Breast epithelium (tissue), 4 donors: ENCODE results near the gene SIX5. TPM values are rescaled to one million over a fixed set of nuclear protein-coding genes. Genes with fewer than 3 reads are reported as not detected.
A peak's percentile ranks its signal among the peaks of the same experiment; 100 is the strongest.

ENCODE experiments used
- DNase-seq, 2 donors: peaks; one replicate each; pipeline ENCODE4 v3.0.0-alpha.2; 2019; ENCODE audit warnings: low spot score in 2 of 2
- H3K27ac ChIP-seq, 2 donors: fragments of 200-600 bp; sonication (generic) in 1 of 2; one replicate each; pipeline ENCODE4 v1.5.1; 2016 to 2019; ENCODE audit warnings: mild to moderate bottlenecking in 1 of 2
- H3K27me3 ChIP-seq, 2 donors: fragments of 200-600 bp; sonication (generic) in 1 of 2; one replicate each; pipeline versions ENCODE4 v1.5.1 to v1.6.0; 2017 to 2019; ENCODE audit warnings: control low read depth in 1 of 2, mild to moderate bottlenecking in 1 of 2
- H3K36me3 ChIP-seq: fragments of 200-600 bp; one replicate; pipeline ENCODE4 v1.5.1; 2019
- H3K4me1 ChIP-seq, 2 donors: fragments of 200-600 bp; sonication (generic); one replicate each; pipeline ENCODE4 v1.5.1; 2016 to 2019; ENCODE audit warnings: control low read depth in 1 of 2
- H3K4me3 ChIP-seq, 3 donors: fragments of 200-600 bp; sonication (generic); 1 replicate in 2 of 3; 2 replicates in 1 of 3; pipeline ENCODE4 v1.5.1; 2016 to 2019; ENCODE audit warnings: mild to moderate bottlenecking in 3 of 3, moderate library complexity in 2 of 3
- H3K9me3 ChIP-seq, 2 donors: fragments of 200-600 bp; sonication (generic) in 1 of 2; one replicate each; pipeline ENCODE4 v1.5.1; 2016 to 2019; ENCODE audit warnings: control low read depth in 1 of 2
- CTCF ChIP-seq, 3 donors: fragments of 450-650 bp; IDR thresholded peaks; one replicate each; pipeline ENCODE4 v1.5.1; 2016 to 2017; ENCODE audit warnings: antibody characterized with exemption in 3 of 3, mild to moderate bottlenecking in 3 of 3, moderate library complexity in 3 of 3
- POLR2A ChIP-seq: fragments of 450-650 bp; IDR thresholded peaks from one replicate; pipeline ENCODE4 v1.6.1; 2016; ENCODE audit warnings: antibody characterized with exemption, mild to moderate bottlenecking, moderate library complexity
- POLR2AphosphoS5 ChIP-seq, 3 donors: sonication (generic); formaldehyde crosslinking; IDR thresholded peaks; one replicate each; pipeline ENCODE4 v1.6.1; 2017; ENCODE audit warnings: antibody characterized with exemption in 3 of 3
- intact Hi-C: fragments of 100-400 bp; cut with DNase I; formaldehyde crosslinking; loops from one replicate; pipeline ENCODE4 v1.15.1; 2023; ENCODE audit warnings: low total_unique reads
- total RNA-seq, 3 donors: library from RNA; depleted of rRNA; stranded (reverse); fragments of >200 nt; gene quantifications; one replicate each; pipeline ENCODE4 v1.1.0, GENCODE V29; 2016

The SIX5 gene
- total RNA-seq, 3 donors from 2014 or later, result 8.6 to 11.8 (median 11.8) TPM

- peak; percentile 83 to 84 for DNase-seq
- peak overlapping the region; percentile 78 to 94 (median 83) for H3K4me3 ChIP-seq
- H3K27ac ChIP-seq, result peak overlapping the region; percentile 90 to 98
- H3K4me1 ChIP-seq, result peaks cover 6 to 14% of the 10 kb centered on the region in 2 donors
- H3K36me3 ChIP-seq, result no peaks in the 10 kb centered on the region
- intact Hi-C loops, result no loop called here
- no peaks in the 10 kb centered on the region for H3K27me3 ChIP-seq
- TF ChIP-seq POLR2AphosphoS5 (IDR thresholded peaks at IDR 0.05) (peak in 2 of 3 donors; percentile 48 to 51), POLR2A (peak; percentile 59), CTCF (IDR thresholded peaks at IDR 0.05) (no peak)
- H3K9me3 ChIP-seq, result no peaks in the 10 kb centered on the region
Measured at GRCh38 chr19:45767410-45767880, 1.6 kb downstream of the SIX5 start.

- no peaks in the 10 kb centered on the region for H3K36me3 ChIP-seq
- DNase-seq, result no peak
- H3K4me3 ChIP-seq, result peak overlapping the region; percentile 78 to 94 (median 83)
- TF ChIP-seq POLR2A (no peak), POLR2AphosphoS5 (IDR thresholded peaks at IDR 0.05) (peak in 1 of 3 donors; percentile 1), CTCF (IDR thresholded peaks at IDR 0.05) (no peak)
- H3K9me3 ChIP-seq, result no peaks in the 10 kb centered on the region
- H3K27ac ChIP-seq, result peak overlapping the region; percentile 90 to 98
- intact Hi-C loops, result no loop called here
- peaks cover 6 to 14% of the 10 kb centered on the region in 2 donors for H3K4me1 ChIP-seq
- H3K27me3 ChIP-seq, result no peaks in the 10 kb centered on the region
Measured at GRCh38 chr19:45766869-45767346, 2.1 kb downstream of the SIX5 start.

GRCh38 chr19:45766296-45766868 is 2.7 kb downstream of the SIX5 start:
- Histone ChIP-seq H3K27me3 (no peaks in the 10 kb centered on the region), H3K27ac (peak overlapping the region; percentile 90 to 98), H3K9me3 (no peaks in the 10 kb centered on the region), H3K36me3 (no peaks in the 10 kb centered on the region), H3K4me1 (peaks cover 6 to 14% of the 10 kb centered on the region in 2 donors), H3K4me3 (peak overlapping the region; percentile 78 to 94 (median 83))
- intact Hi-C loops, result no loop called here
- TF ChIP-seq POLR2A (no peak), POLR2AphosphoS5 (IDR thresholded peaks at IDR 0.05) (no peak), CTCF (IDR thresholded peaks at IDR 0.05) (no peak)
- DNase-seq, result no peak

- Histone ChIP-seq H3K36me3 (no peaks in the 10 kb centered on the region), H3K4me3 (peak overlapping the region in 2 of 3 donors; percentile 83 to 94), H3K4me1 (peaks cover 6 to 14% of the 10 kb centered on the region in 2 donors), H3K27ac (peak overlapping the region; percentile 90 to 98), H3K9me3 (no peaks in the 10 kb centered on the region), H3K27me3 (no peaks in the 10 kb centered on the region)
- DNase-seq, result no peak
- intact Hi-C loops, result no loop called here
- no peak for TF ChIP-seq POLR2AphosphoS5 (IDR thresholded peaks at IDR 0.05)
- TF ChIP-seq CTCF (IDR thresholded peaks at IDR 0.05), result no peak
- no peak for TF ChIP-seq POLR2A
Measured at GRCh38 chr19:45765702-45766295, 3.3 kb downstream of the SIX5 start.
